ENCODE data around the gene XPC. TPM values are rescaled to one million over a fixed set of nuclear protein-coding genes. Genes with fewer than 3 reads are reported as not detected.

The XPC gene
- polyA plus RNA-seq, 1 donor from 2014 or later, result 21.9 TPM

DNA sequence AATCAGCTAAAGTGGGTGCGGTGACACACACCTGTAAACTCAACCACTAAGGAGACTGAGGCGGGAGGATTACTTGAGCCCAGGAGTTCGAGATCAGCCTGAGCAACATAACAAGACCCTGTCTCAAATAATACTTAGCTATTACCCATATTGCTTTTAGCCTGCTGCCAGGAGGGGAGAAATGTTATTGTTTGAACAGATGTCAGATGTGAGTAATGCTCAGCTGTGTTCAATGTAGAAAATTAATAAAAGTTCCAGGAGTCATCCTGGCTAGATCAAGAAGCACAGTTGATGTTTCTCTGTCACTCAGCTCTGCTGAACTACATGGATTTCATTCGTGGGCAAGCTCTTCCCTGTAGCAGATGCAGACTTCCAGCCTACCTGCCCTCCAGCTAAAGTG, 22.4 kb upstream of the XPC start:
- no peaks in the 10 kb centered on the region for H4K20me1 ChIP-seq (ENCODE audit: insufficient read depth)
- no peaks in the 10 kb centered on the region for H3K36me3 ChIP-seq (ENCODE audit: insufficient read depth, low read length)
- H3K27me3 ChIP-seq (ENCODE audit: insufficient read depth, low read depth, low read length), result no peaks in the 10 kb centered on the region
- H3K9ac ChIP-seq (ENCODE audit: low read length), result no peak overlapping the region
- H3K9me2 ChIP-seq (ENCODE audit: insufficient read depth, low read length), result no peaks in the 10 kb centered on the region
- no peak overlapping the region for H3K4me2 ChIP-seq (ENCODE audit: low read length)
- H3K27ac ChIP-seq (ENCODE audit: low read length), result no peak overlapping the region
- H3K9me3 ChIP-seq (ENCODE audit: low read length), result no peaks in the 10 kb centered on the region
- H3K4me3 ChIP-seq (ENCODE audit: low read length), result no peak overlapping the region
- no peak overlapping the region for H2AFZ ChIP-seq (ENCODE audit: low read depth, low read length)
- H3F3A ChIP-seq (ENCODE audit: insufficient read depth, low read length, poor library complexity, severe bottlenecking), result no peaks in the 10 kb centered on the region
- TF ChIP-seq MXI1 (conservative IDR thresholded peaks at IDR 0.05; ENCODE audit: poor library complexity, severe bottlenecking), result no peak
- no peak for TF ChIP-seq RAD21 (conservative IDR thresholded peaks at IDR 0.05)
- no peak for TF ChIP-seq EZH2 (IDR thresholded peaks at IDR 0.05; ENCODE audit: borderline replicate concordance, insufficient read depth, low read length, poor library complexity, severe bottlenecking)
- H3K79me2 ChIP-seq (replicated peaks; ENCODE audit: insufficient read depth, low read length), result no peaks in the 10 kb centered on the region

DNA sequence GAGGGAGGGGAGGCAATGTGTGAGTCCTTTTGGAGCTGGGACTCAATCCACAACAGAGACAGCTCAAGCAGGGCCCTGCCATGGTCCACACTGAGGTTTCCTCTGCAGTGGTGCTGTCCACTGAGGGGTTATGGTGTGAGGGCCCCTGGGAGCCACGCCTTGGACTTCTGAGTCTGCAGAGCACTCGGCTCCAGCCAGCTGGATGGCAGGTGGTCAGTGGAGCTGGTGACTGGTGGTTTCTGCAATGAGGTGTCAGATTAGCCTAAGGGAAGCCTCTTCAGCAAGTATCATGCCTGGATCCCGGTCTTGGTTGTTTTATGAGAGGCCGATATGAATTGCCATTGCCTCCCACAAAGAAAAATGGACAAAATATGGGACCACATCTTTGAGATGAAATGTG, 21.9 kb upstream of the XPC start:
- no peak overlapping the region for H3K4me2 ChIP-seq (ENCODE audit: low read length)
- H3K27ac ChIP-seq (ENCODE audit: low read length), result no peak overlapping the region
- TF ChIP-seq EP300 (conservative IDR thresholded peaks at IDR 0.05; ENCODE audit: poor library complexity, severe bottlenecking) (no peak), MXI1 (conservative IDR thresholded peaks at IDR 0.05; ENCODE audit: poor library complexity, severe bottlenecking) (no peak), EZH2 (IDR thresholded peaks at IDR 0.05; ENCODE audit: borderline replicate concordance, insufficient read depth, low read length, poor library complexity, severe bottlenecking) (no peak), TAF1 (IDR thresholded peaks at IDR 0.05; ENCODE audit: low read depth) (no peak), SMC3 (conservative IDR thresholded peaks at IDR 0.05; ENCODE audit: poor library complexity) (no peak), RAD21 (conservative IDR thresholded peaks at IDR 0.05) (no peak), POLR2AphosphoS5 (IDR thresholded peaks at IDR 0.05) (no peak)
- TF ChIP-seq, protein P1, sequence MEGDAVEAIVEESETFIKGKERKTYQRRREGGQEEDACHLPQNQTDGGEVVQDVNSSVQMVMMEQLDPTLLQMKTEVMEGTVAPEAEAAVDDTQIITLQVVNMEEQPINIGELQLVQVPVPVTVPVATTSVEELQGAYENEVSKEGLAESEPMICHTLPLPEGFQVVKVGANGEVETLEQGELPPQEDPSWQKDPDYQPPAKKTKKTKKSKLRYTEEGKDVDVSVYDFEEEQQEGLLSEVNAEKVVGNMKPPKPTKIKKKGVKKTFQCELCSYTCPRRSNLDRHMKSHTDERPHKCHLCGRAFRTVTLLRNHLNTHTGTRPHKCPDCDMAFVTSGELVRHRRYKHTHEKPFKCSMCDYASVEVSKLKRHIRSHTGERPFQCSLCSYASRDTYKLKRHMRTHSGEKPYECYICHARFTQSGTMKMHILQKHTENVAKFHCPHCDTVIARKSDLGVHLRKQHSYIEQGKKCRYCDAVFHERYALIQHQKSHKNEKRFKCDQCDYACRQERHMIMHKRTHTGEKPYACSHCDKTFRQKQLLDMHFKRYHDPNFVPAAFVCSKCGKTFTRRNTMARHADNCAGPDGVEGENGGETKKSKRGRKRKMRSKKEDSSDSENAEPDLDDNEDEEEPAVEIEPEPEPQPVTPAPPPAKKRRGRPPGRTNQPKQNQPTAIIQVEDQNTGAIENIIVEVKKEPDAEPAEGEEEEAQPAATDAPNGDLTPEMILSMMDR (IDR thresholded peaks at IDR 0.05; ENCODE audit: poor library complexity, severe bottlenecking), result no peak
- TF ChIP-seq, protein P2, sequence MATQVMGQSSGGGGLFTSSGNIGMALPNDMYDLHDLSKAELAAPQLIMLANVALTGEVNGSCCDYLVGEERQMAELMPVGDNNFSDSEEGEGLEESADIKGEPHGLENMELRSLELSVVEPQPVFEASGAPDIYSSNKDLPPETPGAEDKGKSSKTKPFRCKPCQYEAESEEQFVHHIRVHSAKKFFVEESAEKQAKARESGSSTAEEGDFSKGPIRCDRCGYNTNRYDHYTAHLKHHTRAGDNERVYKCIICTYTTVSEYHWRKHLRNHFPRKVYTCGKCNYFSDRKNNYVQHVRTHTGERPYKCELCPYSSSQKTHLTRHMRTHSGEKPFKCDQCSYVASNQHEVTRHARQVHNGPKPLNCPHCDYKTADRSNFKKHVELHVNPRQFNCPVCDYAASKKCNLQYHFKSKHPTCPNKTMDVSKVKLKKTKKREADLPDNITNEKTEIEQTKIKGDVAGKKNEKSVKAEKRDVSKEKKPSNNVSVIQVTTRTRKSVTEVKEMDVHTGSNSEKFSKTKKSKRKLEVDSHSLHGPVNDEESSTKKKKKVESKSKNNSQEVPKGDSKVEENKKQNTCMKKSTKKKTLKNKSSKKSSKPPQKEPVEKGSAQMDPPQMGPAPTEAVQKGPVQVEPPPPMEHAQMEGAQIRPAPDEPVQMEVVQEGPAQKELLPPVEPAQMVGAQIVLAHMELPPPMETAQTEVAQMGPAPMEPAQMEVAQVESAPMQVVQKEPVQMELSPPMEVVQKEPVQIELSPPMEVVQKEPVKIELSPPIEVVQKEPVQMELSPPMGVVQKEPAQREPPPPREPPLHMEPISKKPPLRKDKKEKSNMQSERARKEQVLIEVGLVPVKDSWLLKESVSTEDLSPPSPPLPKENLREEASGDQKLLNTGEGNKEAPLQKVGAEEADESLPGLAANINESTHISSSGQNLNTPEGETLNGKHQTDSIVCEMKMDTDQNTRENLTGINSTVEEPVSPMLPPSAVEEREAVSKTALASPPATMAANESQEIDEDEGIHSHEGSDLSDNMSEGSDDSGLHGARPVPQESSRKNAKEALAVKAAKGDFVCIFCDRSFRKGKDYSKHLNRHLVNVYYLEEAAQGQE (IDR thresholded peaks at IDR 0.05; ENCODE audit: borderline replicate concordance), result no peak
- no peaks in the 10 kb centered on the region for H3K27me3 ChIP-seq (ENCODE audit: insufficient read depth, low read depth, low read length)
- H3F3A ChIP-seq (ENCODE audit: insufficient read depth, low read length, poor library complexity, severe bottlenecking), result no peaks in the 10 kb centered on the region
- no peaks in the 10 kb centered on the region for H3K9me3 ChIP-seq (ENCODE audit: low read length)
- no peaks in the 10 kb centered on the region for H3K36me3 ChIP-seq (ENCODE audit: insufficient read depth, low read length)
- no peaks in the 10 kb centered on the region for H4K20me1 ChIP-seq (ENCODE audit: insufficient read depth)
- no peaks in the 10 kb centered on the region for H3K9me2 ChIP-seq (ENCODE audit: insufficient read depth, low read length)
- H3K4me3 ChIP-seq (ENCODE audit: low read length), result no peak overlapping the region
- H3K9ac ChIP-seq (ENCODE audit: low read length), result no peak overlapping the region
- H2AFZ ChIP-seq (ENCODE audit: low read depth, low read length), result no peak overlapping the region
- no peaks in the 10 kb centered on the region for H3K79me2 ChIP-seq (replicated peaks; ENCODE audit: insufficient read depth, low read length)

DNA sequence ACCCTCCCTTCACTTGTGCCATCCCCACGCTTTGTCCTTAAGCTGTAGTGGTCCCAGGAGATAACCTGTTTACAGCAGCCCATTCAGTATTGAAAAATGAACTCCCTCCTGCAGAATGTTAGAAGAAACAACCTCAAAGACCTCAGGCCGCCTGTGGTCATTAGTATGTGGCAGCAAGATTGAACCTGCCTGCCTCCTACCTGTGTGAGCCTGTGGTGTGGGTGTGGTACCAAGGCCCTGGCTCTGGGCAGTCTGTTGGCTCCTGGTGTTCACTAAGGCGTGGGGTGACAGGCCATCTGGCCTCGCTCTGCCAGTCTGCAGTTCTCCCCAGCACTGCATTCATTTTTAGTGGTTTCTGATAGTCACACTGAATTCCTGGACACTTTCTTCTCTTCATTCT, 21.2 kb upstream of the XPC start:
- Histone ChIP-seq H3K9me3 (ENCODE audit: low read length) (no peaks in the 10 kb centered on the region), H3K79me2 (replicated peaks; ENCODE audit: insufficient read depth, low read length) (no peaks in the 10 kb centered on the region), H3K36me3 (ENCODE audit: insufficient read depth, low read length) (no peaks in the 10 kb centered on the region), H3K4me2 (ENCODE audit: low read length) (no peak overlapping the region), H3K4me3 (ENCODE audit: low read length) (no peak overlapping the region), H4K20me1 (ENCODE audit: insufficient read depth) (no peaks in the 10 kb centered on the region), H3K9ac (ENCODE audit: low read length) (no peak overlapping the region), H3F3A (ENCODE audit: insufficient read depth, low read length, poor library complexity, severe bottlenecking) (no peaks in the 10 kb centered on the region), H3K27me3 (ENCODE audit: insufficient read depth, low read depth, low read length) (no peaks in the 10 kb centered on the region), H3K27ac (ENCODE audit: low read length) (no peak overlapping the region), H2AFZ (ENCODE audit: low read depth, low read length) (no peak overlapping the region), H3K9me2 (ENCODE audit: insufficient read depth, low read length) (no peaks in the 10 kb centered on the region)
- TF ChIP-seq RAD21 (conservative IDR thresholded peaks at IDR 0.05), result no peak
- no peak for TF ChIP-seq SMC3 (conservative IDR thresholded peaks at IDR 0.05; ENCODE audit: poor library complexity)
- no peak for TF ChIP-seq TAF1 (IDR thresholded peaks at IDR 0.05; ENCODE audit: low read depth)
- no peak for TF ChIP-seq POLR2AphosphoS5 (IDR thresholded peaks at IDR 0.05)
- no peak for TF ChIP-seq EP300 (conservative IDR thresholded peaks at IDR 0.05; ENCODE audit: poor library complexity, severe bottlenecking)
- TF ChIP-seq, protein P2 (IDR thresholded peaks at IDR 0.05; ENCODE audit: borderline replicate concordance), result no peak
- no peak for TF ChIP-seq EZH2 (IDR thresholded peaks at IDR 0.05; ENCODE audit: borderline replicate concordance, insufficient read depth, low read length, poor library complexity, severe bottlenecking)
- no peak for TF ChIP-seq MXI1 (conservative IDR thresholded peaks at IDR 0.05; ENCODE audit: poor library complexity, severe bottlenecking)
- TF ChIP-seq, protein P1 (IDR thresholded peaks at IDR 0.05; ENCODE audit: poor library complexity, severe bottlenecking), result no peak
